Upper lobe of right lung (tissue), 1 donor: ENCODE data around the gene GGT6. TPM values are rescaled to one million over a fixed set of nuclear protein-coding genes. Genes with fewer than 3 reads are reported as not detected.
A peak's percentile ranks its signal among the peaks of the same experiment; 100 is the strongest.

Experiments used
- ATAC-seq: fragments of 200-7000 bp; cut with Tn5 transposase; one replicate; pipeline ENCODE4 v1.9.1; 2020; ENCODE audit warnings: mild to moderate bottlenecking, moderate library complexity
- DNase-seq: peaks from one replicate; pipeline ENCODE4 v3.0.0-alpha.2; 2020
- H3K27ac ChIP-seq: fragments of 200-600 bp; one replicate; pipeline ENCODE4 v1.8.0; 2022
- H3K27me3 ChIP-seq: fragments of 200-600 bp; one replicate; pipeline ENCODE4 v1.8.0; 2022; ENCODE audit warnings: mild to moderate bottlenecking
- H3K36me3 ChIP-seq: fragments of 200-600 bp; one replicate; pipeline ENCODE4 v1.8.0; 2022
- H3K4me1 ChIP-seq: fragments of 200-600 bp; one replicate; pipeline ENCODE4 v1.8.0; 2022
- H3K4me3 ChIP-seq: fragments of 200-600 bp; one replicate; pipeline ENCODE4 v1.8.0; 2022; ENCODE audit warnings: mild to moderate bottlenecking
- H3K9me3 ChIP-seq: fragments of 200-600 bp; one replicate; pipeline ENCODE4 v1.8.0; 2022
- intact Hi-C: fragments of 100-400 bp; cut with DNase I; formaldehyde crosslinking; loops from one replicate; pipeline ENCODE4 v1.11.0; 2022
- total RNA-seq: library from RNA; stranded (reverse); fragmentation: NEBNext Ultra II Directional; extraction: Animal tissue kit (Norgen Biotek cat#: 25700); gene quantifications from one replicate; pipeline ENCODE4 v1.2.1, GENCODE V29; 2021
- TF ChIP-seq, protein P1 (sequence below): fragments of 200-600 bp; IDR thresholded peaks from one replicate; pipeline ENCODE4 v1.8.0; 2022; ENCODE audit warnings: antibody characterized with exemption
- donor health status: DM: no; HTN: yes; CAD: no; lungs with severe emphysema.

Gene GGT6
- total RNA-seq, 1 donor from 2014 or later, result 5.6 TPM

DNA sequence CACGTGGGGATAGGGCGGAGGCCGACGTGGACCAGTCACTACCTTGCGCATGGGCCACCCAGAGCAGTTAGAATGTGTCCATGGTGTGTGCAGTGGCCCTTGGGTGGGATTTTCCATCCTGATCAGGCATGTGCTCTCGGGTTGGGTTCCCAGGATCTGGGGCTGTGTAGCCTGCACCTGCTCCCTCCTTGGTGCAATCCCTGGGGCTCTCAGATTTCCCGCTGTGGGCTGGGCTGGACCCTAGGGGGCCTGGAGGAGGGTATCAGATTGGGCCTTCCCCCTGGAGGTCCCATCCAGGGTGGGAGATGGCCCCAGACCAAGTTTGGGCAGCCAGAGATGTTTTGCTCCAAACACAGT, 25.2 kb upstream of the GGT6 start:
- no peak overlapping the region for H3K27ac ChIP-seq
- peak overlapping the region; percentile 56 for H3K4me3 ChIP-seq
- TF ChIP-seq, protein P1, sequence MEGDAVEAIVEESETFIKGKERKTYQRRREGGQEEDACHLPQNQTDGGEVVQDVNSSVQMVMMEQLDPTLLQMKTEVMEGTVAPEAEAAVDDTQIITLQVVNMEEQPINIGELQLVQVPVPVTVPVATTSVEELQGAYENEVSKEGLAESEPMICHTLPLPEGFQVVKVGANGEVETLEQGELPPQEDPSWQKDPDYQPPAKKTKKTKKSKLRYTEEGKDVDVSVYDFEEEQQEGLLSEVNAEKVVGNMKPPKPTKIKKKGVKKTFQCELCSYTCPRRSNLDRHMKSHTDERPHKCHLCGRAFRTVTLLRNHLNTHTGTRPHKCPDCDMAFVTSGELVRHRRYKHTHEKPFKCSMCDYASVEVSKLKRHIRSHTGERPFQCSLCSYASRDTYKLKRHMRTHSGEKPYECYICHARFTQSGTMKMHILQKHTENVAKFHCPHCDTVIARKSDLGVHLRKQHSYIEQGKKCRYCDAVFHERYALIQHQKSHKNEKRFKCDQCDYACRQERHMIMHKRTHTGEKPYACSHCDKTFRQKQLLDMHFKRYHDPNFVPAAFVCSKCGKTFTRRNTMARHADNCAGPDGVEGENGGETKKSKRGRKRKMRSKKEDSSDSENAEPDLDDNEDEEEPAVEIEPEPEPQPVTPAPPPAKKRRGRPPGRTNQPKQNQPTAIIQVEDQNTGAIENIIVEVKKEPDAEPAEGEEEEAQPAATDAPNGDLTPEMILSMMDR, result no peak
- H3K4me1 ChIP-seq, result peaks cover 15% of the 10 kb centered on the region
- no peak for ATAC-seq
- peaks cover 26% of the 10 kb centered on the region for H3K27me3 ChIP-seq
- H3K9me3 ChIP-seq, result no peaks in the 10 kb centered on the region
- no peaks in the 10 kb centered on the region for H3K36me3 ChIP-seq
- no peak for DNase-seq
- intact Hi-C loops, result no loop called here

DNA sequence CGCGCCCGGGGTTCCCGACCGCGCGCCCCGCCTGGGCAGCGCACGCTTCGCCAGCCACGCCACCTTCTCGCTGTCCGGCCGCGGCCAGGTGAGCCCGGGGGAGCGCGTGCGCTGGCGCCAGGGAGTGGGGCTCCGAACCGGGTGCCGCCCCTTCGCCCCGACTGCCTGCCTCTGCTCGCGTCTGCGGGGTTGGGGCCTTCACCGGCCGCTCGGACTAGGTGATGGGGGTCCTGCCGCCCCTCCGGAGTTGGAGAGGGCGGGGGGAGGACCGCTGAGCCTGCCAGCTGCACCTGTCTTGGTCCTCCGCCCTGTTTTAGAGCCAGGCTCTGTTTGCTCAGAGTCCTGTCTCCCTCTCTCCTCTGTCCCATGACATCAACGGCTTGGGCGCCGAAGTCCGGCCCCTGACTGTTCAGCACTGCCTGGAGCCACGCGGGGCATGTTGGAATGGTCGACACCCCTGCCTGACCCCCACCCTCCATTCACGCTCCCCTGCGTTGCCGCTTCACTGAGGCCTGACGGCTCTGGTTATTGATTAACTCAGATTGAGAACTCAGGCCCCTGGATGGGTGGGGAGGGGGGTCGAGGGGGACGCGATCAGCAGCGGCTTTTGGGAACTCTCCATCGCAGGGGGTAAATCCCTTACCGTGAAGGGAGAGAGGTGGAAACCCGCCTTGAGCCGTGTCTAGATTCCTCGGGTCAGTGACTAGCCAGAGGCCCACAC, 24.7 kb upstream of the GGT6 start:
- intact Hi-C loops, result no loop called here
- Histone ChIP-seq H3K4me3 (peak overlapping the region; percentile 56), H3K27me3 (peaks cover 26% of the 10 kb centered on the region), H3K27ac (no peak overlapping the region), H3K36me3 (no peaks in the 10 kb centered on the region), H3K4me1 (peaks cover 15% of the 10 kb centered on the region), H3K9me3 (no peaks in the 10 kb centered on the region)
- DNase-seq (peak; percentile 64), ATAC-seq (no peak)
- TF ChIP-seq, protein P1, result no peak

DNA sequence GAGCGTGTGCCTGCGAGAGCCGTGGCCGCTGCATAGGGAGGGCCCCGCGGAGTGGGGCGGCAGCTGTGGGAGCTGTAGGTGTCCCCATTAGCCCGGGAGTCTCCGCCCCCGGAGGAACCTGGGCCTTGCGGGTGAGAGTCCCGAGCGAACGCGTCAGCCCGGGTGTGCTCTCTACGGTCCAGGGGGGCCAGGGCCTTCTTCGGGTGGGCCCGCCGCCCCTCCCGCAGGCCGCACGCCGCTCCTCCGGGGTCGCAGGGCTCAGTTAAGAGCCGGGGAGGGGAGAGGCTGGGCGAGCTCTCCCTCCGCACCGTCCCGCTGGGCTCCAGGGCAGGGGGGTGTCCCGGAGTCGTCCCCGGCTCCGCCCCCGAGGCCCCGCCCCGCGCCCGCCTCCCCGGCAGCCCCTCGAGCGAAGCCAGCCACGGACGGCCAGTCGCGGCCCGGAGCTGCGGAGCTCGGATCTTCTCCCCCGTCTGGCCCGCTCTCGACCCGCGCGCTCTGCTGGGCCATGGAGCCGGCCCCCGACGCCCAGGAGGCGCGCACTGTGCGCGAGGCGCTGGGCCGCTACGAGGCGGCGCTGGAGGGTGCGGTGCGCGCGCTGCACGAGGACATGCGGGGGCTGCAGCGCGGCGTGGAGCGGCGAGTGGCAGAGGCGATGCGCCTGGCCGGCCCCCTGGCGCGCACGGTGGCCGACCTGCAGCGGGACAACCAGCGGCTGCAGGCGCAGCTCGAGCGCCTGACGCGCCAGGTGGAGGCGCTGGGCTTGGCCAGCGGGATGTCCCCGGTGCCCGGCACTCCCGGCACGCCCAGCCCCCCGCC, 23.9 kb upstream of the GGT6 start, which contains the start of gene SMTNL2:
SMTNL2 (plus strand) TSS at position 429 of the 816 bp plus-strand sequence; CDS start at position 506, 77 bp downstream.
- DNase-seq (peak; percentile 69), ATAC-seq (peak; percentile 50)

DNA sequence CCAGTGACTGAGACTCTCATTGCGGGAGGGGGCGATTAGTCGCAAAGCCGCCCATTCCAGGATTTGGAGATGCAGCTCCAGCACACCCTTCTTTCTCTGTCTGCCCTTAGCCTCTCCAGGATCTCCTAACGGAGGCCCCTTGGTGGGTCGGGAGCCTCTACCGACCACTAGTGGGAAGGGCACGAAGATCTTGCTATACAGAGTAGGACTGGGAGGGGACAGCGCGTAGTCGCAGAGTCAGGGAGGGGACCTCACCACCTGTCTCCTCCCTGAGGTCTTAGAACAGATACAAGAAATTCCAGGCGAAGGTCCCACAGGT, 23.4 kb upstream of the GGT6 start:
- peak overlapping the region; percentile 56 for H3K4me3 ChIP-seq
- H3K4me1 ChIP-seq, result peaks cover 15% of the 10 kb centered on the region
- H3K27me3 ChIP-seq, result peaks cover 26% of the 10 kb centered on the region
- H3K27ac ChIP-seq, result peak overlapping the region; percentile 71
- H3K36me3 ChIP-seq, result no peaks in the 10 kb centered on the region
- TF ChIP-seq, protein P1, result peak; percentile 43
- intact Hi-C loops, result no loop called here
- ATAC-seq, result peak; percentile 40
- no peak for DNase-seq
- no peaks in the 10 kb centered on the region for H3K9me3 ChIP-seq

More for the DNA sequence above, 23.9 kb upstream of the GGT6 start, which contains the start of gene SMTNL2:
- Histone ChIP-seq H3K4me3 (peak within 1 kb of the TSS; percentile 56), H3K4me1 (peaks cover 15% of the 10 kb centered on the region), H3K9me3 (no peaks in the 10 kb centered on the region), H3K27ac (peak within 1 kb of the TSS; percentile 71), H3K27me3 (peaks cover 26% of the 10 kb centered on the region), H3K36me3 (no peaks in the 10 kb centered on the region)
- intact Hi-C loops, result no loop called here
- TF ChIP-seq, protein P1, result no peak

DNA sequence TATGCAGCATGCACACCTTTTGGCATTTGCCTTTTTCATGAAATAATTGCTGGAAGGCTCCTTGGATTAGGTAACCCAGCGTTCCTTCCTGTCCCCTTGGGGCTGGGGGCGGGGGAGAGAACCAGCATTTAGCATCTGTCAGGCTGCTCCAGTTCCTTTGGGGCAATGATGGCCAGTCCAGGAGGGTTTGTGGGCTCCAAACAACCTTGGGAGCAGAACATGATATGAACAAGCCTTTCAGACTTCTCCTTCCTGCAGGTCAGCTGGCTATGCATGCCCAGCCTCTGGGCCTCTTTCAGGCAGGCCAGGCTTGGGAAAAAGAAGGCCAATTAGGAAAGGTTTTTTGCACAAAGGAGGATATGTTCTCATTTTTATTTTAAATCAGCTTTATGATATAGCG, 22.8 kb upstream of the GGT6 start:
- intact Hi-C loops, result no loop called here
- DNase-seq (peak; percentile 29), ATAC-seq (no peak)
- H3K9me3 ChIP-seq, result no peaks in the 10 kb centered on the region
- no peak overlapping the region for H3K4me3 ChIP-seq
- H3K4me1 ChIP-seq, result peaks cover 15% of the 10 kb centered on the region
- no peak overlapping the region for H3K27ac ChIP-seq
- TF ChIP-seq, protein P1, result no peak
- H3K36me3 ChIP-seq, result no peaks in the 10 kb centered on the region
- H3K27me3 ChIP-seq, result peaks cover 26% of the 10 kb centered on the region
